Cardiac fibroblast (primary cell): ENCODE data around the gene STAB1.
A peak's percentile ranks its signal among the peaks of the same experiment; 100 is the strongest.
"Not testable (repeated sequence)": the region's sequence is repeated elsewhere in the genome, so short reads cannot be mapped to it uniquely, and the experiment has no call there.

Experiments used
- DNase-seq, 2 donors: peaks; one replicate each; pipeline versions ENCODE4 v3.0.0 to v3.0.0-alpha.2; 2010; ENCODE audit warnings: low read depth in 2 of 2
- H3K4me3 ChIP-seq, 2 donors: replicated peaks in 1 of 2; 1 replicate in 1 of 2; 2 replicates in 1 of 2; pipeline ENCODE4 v1.5.1; 2011; ENCODE audit warnings: low read depth in 2 of 2, low read length in 2 of 2, mild to moderate bottlenecking in 2 of 2, moderate library complexity in 1 of 2
- CTCF ChIP-seq: IDR thresholded peaks from one replicate; pipeline ENCODE4 v1.5.1; 2011; ENCODE audit warnings: low read depth, mild to moderate bottlenecking, low read length, inconsistent platforms

Gene STAB1

GRCh38 chr3:52525680-52526561, 30.8 kb downstream of the STAB1 start:
- DNase-seq, result no peak
- no peak overlapping the region for H3K4me3 ChIP-seq
- no peak for TF ChIP-seq CTCF

DNA sequence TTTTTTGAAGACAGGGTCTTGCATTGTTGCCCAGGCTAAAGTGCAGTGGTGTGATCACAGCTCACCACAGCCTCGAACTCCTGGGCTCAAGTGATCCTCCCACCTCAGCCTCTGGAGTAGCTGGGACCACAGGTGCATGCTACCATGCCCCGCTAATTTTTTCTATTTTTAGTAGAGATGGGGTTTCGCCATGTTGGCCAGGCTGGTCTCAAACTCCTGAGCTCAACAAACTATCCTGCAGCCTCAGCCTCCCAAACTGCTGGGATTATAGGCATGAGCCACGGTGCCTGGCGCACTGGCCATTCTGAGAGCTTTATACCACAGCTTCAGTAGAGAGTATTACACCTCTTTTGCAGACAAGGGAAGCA, 31.5 kb downstream of the STAB1 start:
- DNase-seq, H3K4me3 ChIP-seq: not testable (repeated sequence)

GRCh38 chr3:52527039-52527731, 32.0 kb downstream of the STAB1 start:
- DNase-seq, result no peak
- H3K4me3 ChIP-seq, result no peak overlapping the region
- no peak for TF ChIP-seq CTCF

DNA sequence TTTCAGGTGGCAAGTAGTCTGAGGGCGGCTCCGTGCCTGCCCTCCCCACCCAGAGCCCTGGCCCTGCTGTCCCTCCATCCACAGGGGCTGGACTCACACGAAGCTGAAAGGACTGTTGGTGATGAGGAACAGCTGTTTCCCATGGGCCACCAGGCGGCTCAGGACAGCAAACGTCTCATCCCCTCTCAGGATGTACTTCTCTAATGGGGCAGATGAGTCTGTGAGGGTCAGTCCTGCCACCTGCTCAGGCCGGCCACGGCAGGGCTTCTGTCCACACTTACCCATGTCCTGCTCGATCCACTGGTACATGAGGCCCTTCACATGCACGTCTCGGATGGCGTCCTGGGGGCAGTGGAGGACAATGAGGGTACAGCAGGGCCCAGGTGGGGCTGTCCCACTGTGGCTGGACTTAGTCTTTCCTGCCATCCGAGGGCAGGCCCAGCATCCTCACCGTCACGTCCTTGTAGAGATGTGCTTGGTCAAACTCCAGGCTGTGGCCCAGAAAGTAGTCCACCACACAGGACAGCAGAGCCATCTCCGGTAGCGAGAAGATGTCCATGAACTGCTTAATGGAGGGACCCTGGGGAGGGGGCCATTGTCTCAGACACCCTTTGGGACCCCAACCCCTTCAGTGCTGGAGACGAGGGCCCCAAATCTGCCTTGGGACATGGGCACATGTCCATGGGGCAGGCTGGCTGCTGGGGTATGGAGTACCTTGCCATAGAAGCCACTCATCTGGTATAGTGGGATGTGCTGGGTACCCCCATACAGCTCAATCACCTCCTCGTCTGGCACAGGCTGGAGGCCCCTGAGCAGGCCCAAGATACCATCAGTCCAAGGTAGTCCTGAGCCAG, 32.8 kb downstream of the STAB1 start:
- no peak overlapping the region for H3K4me3 ChIP-seq
- DNase-seq, result no peak
- no peak for TF ChIP-seq CTCF

- DNase-seq, result no peak
- no peak overlapping the region for H3K4me3 ChIP-seq
- TF ChIP-seq CTCF, result no peak
Measured at GRCh38 chr3:52528586-52529375, 33.6 kb downstream of the STAB1 start.

- H3K4me3 ChIP-seq, result no peak overlapping the region
- DNase-seq, result peak; percentile 69 to 88
- TF ChIP-seq CTCF, result no peak
Measured at GRCh38 chr3:52529376-52530333, 34.5 kb downstream of the STAB1 start.
